Measurements from ENCODE around the gene CDC25C. TPM values are rescaled to one million over a fixed set of nuclear protein-coding genes. Genes with fewer than 3 reads are reported as not detected.
A peak's percentile ranks its signal among the peaks of the same experiment; 100 is the strongest.

Gene CDC25C
- total RNA-seq, 2 experiments from 2014 or later = not detected

- intact Hi-C loops (cut with DNase I, micrococcal nuclease) = loop anchor here (5.0 to 10.0 kb wide), 4 partner anchors 176 to 844 kb away; partner anchors contain the start of genes ETF1 (in 2 of the 2), BRD8 (in 1 of the 2), HSPA9 (in 1 of the 2) and KIF20A (in 1 of the 2)
- H3K4me3 Mint-ChIP-seq = peak overlapping the region; percentile 88
- DNase-seq = no peak
These were observed 19.5 kb upstream of the CDC25C start for GRCh38 chr5:138351056-138351455.

GRCh38 chr5:138350563-138350890 is 18.9 kb upstream of the CDC25C start:
- TF ChIP-seq CTCF (IDR thresholded peaks at IDR 0.05) = no peak
- H3K27me3 ChIP-seq (ENCODE audit: control insufficient read depth in 1 of 2, insufficient read depth in 2 of 2, low read length in 2 of 2) = no peaks in the 10 kb centered on the region
- no peak for DNase-seq
- Mint-ChIP-seq H3K4me1 (ENCODE audit: low read depth) (peaks cover 27% of the 10 kb centered on the region), H3K27ac (peak overlapping the region; percentile 73), H3K9me3 (no peaks in the 10 kb centered on the region), H3K36me3 (ENCODE audit: low read depth) (peaks cover 59% of the 10 kb centered on the region), H3K27me3 (no peaks in the 10 kb centered on the region), H3K4me3 (peak overlapping the region; percentile 81)
- peaks cover 21% of the 10 kb centered on the region for H3K4me1 ChIP-seq (ENCODE audit: insufficient read depth, low read length)
- H3K36me3 ChIP-seq (ENCODE audit: insufficient read depth, low read length) = peaks cover 17% of the 10 kb centered on the region
- POLR2A ChIA-PET = interaction anchor here (0.9 to 8.5 kb wide), 3 partner anchors 11 to 193 kb away, joined by 3 to 293 read pairs (median 5); partner anchors contain the start of genes CDC25C, ETF1 and FAM53C
- CTCF ChIA-PET = interaction anchor here (6.3 kb wide), 1 partner anchor 13 kb away, joined by 248 read pairs; the partner anchor contains the start of genes CDC25C and FAM53C
- H3K4me3 ChIP-seq (ENCODE audit: low read length) = no peak overlapping the region
- H3K27ac ChIP-seq (ENCODE audit: low read depth in 1 of 2, low read length in 2 of 2) = no peak overlapping the region
- no peak for ATAC-seq (ENCODE audit: poor library complexity)
- peaks cover 0 to 4% of the 10 kb centered on the region in 2 experiments for H3K9me3 ChIP-seq (ENCODE audit: control insufficient read depth in 1 of 2, insufficient read depth in 1 of 2, low read length in 2 of 2)
- intact Hi-C loops (cut with DNase I, micrococcal nuclease) = loop anchor here (5.0 to 10.0 kb wide), 4 partner anchors 176 to 844 kb away; partner anchors contain the start of genes ETF1 (in 2 of the 2), BRD8 (in 1 of the 2), HSPA9 (in 1 of the 2) and KIF20A (in 1 of the 2)

More at GRCh38 chr5:138351056-138351455, 19.5 kb upstream of the CDC25C start:
- H3K36me3 ChIP-seq (ENCODE audit: insufficient read depth, low read length) = peaks cover 12% of the 10 kb centered on the region
- no peaks in the 10 kb centered on the region for H3K27me3 Mint-ChIP-seq
- peaks cover 0 to 4% of the 10 kb centered on the region in 2 experiments for H3K9me3 ChIP-seq (ENCODE audit: control insufficient read depth in 1 of 2, insufficient read depth in 1 of 2, low read length in 2 of 2)
- H3K4me1 ChIP-seq (ENCODE audit: insufficient read depth, low read length) = peaks cover 21% of the 10 kb centered on the region
- no peak for TF ChIP-seq CTCF (IDR thresholded peaks at IDR 0.05)
- peak overlapping the region; percentile 73 for H3K27ac Mint-ChIP-seq
- peaks cover 54% of the 10 kb centered on the region for H3K36me3 Mint-ChIP-seq (ENCODE audit: low read depth)
- H3K9me3 Mint-ChIP-seq = no peaks in the 10 kb centered on the region
- ChIA-PET CTCF (interaction anchor here (1.3 to 6.3 kb wide), 2 partner anchors 14 to 36 kb away, joined by 5 to 248 read pairs; partner anchors contain the start of genes CDC25C and FAM53C), POLR2A (interaction anchor here (1.8 to 8.5 kb wide), 4 partner anchors 12 to 224 kb away, joined by 5 to 293 read pairs (median 39); partner anchors contain the start of genes CDC25C, ETF1, FAM53C and HSPA9)
- no peak overlapping the region for H3K27ac ChIP-seq (ENCODE audit: low read depth in 1 of 2, low read length in 2 of 2)
- peaks cover 32% of the 10 kb centered on the region for H3K4me1 Mint-ChIP-seq (ENCODE audit: low read depth)
- ATAC-seq (ENCODE audit: poor library complexity) = no peak
- H3K4me3 ChIP-seq (ENCODE audit: low read length) = no peak overlapping the region
- H3K27me3 ChIP-seq (ENCODE audit: control insufficient read depth in 1 of 2, insufficient read depth in 2 of 2, low read length in 2 of 2) = no peaks in the 10 kb centered on the region

- Mint-ChIP-seq H3K9me3 (no peaks in the 10 kb centered on the region), H3K4me3 (peak overlapping the region; percentile 81), H3K4me1 (ENCODE audit: low read depth) (peaks cover 21% of the 10 kb centered on the region), H3K36me3 (ENCODE audit: low read depth) (peaks cover 61% of the 10 kb centered on the region), H3K27me3 (no peaks in the 10 kb centered on the region), H3K27ac (peak overlapping the region; percentile 73)
- Histone ChIP-seq H3K27ac (ENCODE audit: low read depth in 1 of 2, low read length in 2 of 2) (no peak overlapping the region), H3K36me3 (ENCODE audit: insufficient read depth, low read length) (peaks cover 23% of the 10 kb centered on the region), H3K9me3 (ENCODE audit: control insufficient read depth in 1 of 2, insufficient read depth in 1 of 2, low read length in 2 of 2) (peaks cover 0 to 4% of the 10 kb centered on the region in 2 experiments), H3K4me1 (ENCODE audit: insufficient read depth, low read length) (peaks cover 17% of the 10 kb centered on the region), H3K4me3 (ENCODE audit: low read length) (no peak overlapping the region), H3K27me3 (ENCODE audit: control insufficient read depth in 1 of 2, insufficient read depth in 2 of 2, low read length in 2 of 2) (no peaks in the 10 kb centered on the region)
- intact Hi-C loops (cut with DNase I, micrococcal nuclease) = loop anchor here (5.0 to 10.0 kb wide), 5 partner anchors 175 to 845 kb away; partner anchors contain the start of genes ETF1 (in 2 of the 2), BRD8 (in 1 of the 2), HSPA9 (in 1 of the 2) and KIF20A (in 1 of the 2)
- no peak for DNase-seq
- ChIA-PET POLR2A (interaction anchor here (0.9 to 8.5 kb wide), 3 partner anchors 10 to 193 kb away, joined by 3 to 293 read pairs (median 5); partner anchors contain the start of genes CDC25C, ETF1 and FAM53C), CTCF (interaction anchor here (6.3 kb wide), 1 partner anchor 13 kb away, joined by 248 read pairs; the partner anchor contains the start of genes CDC25C and FAM53C)
- ATAC-seq (ENCODE audit: poor library complexity) = no peak
- no peak for TF ChIP-seq CTCF (IDR thresholded peaks at IDR 0.05)
These were observed 18.4 kb upstream of the CDC25C start for GRCh38 chr5:138349852-138350562.
